ENCODE data around the gene RGS18. TPM values are rescaled to one million over a fixed set of nuclear protein-coding genes. Genes with fewer than 3 reads are reported as not detected.

Gene RGS18
- polyA plus RNA-seq, 2 of the 4 experiments (the other 2 are of a cell fraction), result not detected

DNA sequence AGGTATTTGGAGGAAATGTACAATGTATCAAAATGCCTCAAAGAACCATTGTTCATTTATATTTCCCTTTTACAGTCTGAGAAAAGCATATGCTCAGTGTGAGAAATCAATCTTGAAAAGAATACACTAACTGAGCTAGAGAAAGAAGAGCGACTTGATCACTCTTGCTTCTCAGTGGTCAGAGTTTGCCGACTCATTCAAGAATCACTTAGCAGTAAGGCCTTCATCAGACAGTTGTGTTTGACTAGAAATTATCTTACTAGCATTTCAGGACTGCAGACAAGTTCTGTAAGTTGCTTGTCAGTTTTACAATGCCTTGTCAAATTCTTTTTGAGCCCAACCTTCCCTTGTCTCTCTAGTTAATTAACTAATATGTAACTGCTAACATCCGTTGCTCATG, 12.9 kb downstream of the RGS18 start (continued):
- no peak for TF ChIP-seq RNF2 (IDR thresholded peaks at IDR 0.05; ENCODE audit: borderline replicate concordance, low read depth)
- no peak for TF ChIP-seq PBX3 (IDR thresholded peaks at IDR 0.05)

GRCh38 chr1:192175971-192176370, 17.7 kb downstream of the RGS18 start:
- Histone ChIP-seq H3K9me3 (no peaks in the 10 kb centered on the region), H3K27ac (no peak overlapping the region), H3K4me2 (no peak overlapping the region), H3K4me1 (no peaks in the 10 kb centered on the region), H3K4me3 (no peak overlapping the region)
- no peak for FAIRE-seq
- 14% methylated on average over 2 of the region's 2 CpGs for WGBS (ENCODE audit: missing lambda C conversion rate)
- ATAC-seq, result no peak
- POLR2A ChIA-PET, result no interaction called here
- no peak for DNase-seq (ENCODE audit: low read depth in 1 of 2, low spot score in 1 of 2)
- CTCF ChIA-PET, result no interaction called here
- TF ChIP-seq NFE2L2 (conservative IDR thresholded peaks at IDR 0.05; ENCODE audit: low read length) (no peak), EHF (CRISPR knock-in tag; IDR thresholded peaks at IDR 0.05) (no peak), ZSCAN20 (CRISPR knock-in tag; IDR thresholded peaks at IDR 0.05) (no peak), MAFK (IDR thresholded peaks at IDR 0.05; ENCODE audit: partially characterized antibody) (peak; percentile 69), CHD2 (IDR thresholded peaks at IDR 0.05; ENCODE audit: low read length, partially characterized antibody) (no peak), REST (IDR thresholded peaks at IDR 0.05) (no peak), GATA3 (IDR thresholded peaks at IDR 0.05; ENCODE audit: borderline replicate concordance) (no peak)
- TF ChIP-seq, protein P1, sequence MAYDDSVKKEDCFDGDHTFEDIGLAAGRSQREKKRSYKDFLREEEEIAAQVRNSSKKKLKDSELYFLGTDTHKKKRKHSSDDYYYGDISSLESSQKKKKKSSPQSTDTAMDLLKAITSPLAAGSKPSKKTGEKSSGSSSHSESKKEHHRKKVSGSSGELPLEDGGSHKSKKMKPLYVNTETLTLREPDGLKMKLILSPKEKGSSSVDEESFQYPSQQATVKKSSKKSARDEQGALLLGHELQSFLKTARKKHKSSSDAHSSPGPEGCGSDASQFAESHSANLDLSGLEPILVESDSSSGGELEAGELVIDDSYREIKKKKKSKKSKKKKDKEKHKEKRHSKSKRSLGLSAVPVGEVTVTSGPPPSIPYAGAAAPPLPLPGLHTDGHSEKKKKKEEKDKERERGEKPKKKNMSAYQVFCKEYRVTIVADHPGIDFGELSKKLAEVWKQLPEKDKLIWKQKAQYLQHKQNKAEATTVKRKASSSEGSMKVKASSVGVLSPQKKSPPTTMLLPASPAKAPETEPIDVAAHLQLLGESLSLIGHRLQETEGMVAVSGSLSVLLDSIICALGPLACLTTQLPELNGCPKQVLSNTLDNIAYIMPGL (CRISPR knock-in tag; IDR thresholded peaks at IDR 0.05; ENCODE audit: borderline replicate concordance), result no peak

GRCh38 chr1:192183788-192184187, 25.5 kb downstream of the RGS18 start:
- no peak for DNase-seq (ENCODE audit: low read depth in 1 of 2, low spot score in 1 of 2)
- no peak overlapping the region for H3K4me3 ChIP-seq
- FAIRE-seq, result no peak
- WGBS (ENCODE audit: missing lambda C conversion rate), result 26% methylated on average over 1 of the region's 1 CpG
- H3K9me3 ChIP-seq, result no peaks in the 10 kb centered on the region
- CTCF ChIA-PET, result no interaction called here
- TF ChIP-seq POLR2AphosphoS2 (conservative IDR thresholded peaks at IDR 0.05; ENCODE audit: low read length), result no peak
- no peak for TF ChIP-seq ZC3H11A (IDR thresholded peaks at IDR 0.05)
- TF ChIP-seq JUNB (IDR thresholded peaks at IDR 0.05), result no peak
- no peak for TF ChIP-seq ESRRA (IDR thresholded peaks at IDR 0.05; ENCODE audit: borderline replicate concordance, low read length)
- TF ChIP-seq CBX2 (IDR thresholded peaks at IDR 0.05; ENCODE audit: borderline replicate concordance, low read depth), result no peak
- no peak for TF ChIP-seq CHD2 (IDR thresholded peaks at IDR 0.05; ENCODE audit: low read length, partially characterized antibody)
- no peak for TF ChIP-seq HES2 (IDR thresholded peaks at IDR 0.05)
- TF ChIP-seq, protein P2, sequence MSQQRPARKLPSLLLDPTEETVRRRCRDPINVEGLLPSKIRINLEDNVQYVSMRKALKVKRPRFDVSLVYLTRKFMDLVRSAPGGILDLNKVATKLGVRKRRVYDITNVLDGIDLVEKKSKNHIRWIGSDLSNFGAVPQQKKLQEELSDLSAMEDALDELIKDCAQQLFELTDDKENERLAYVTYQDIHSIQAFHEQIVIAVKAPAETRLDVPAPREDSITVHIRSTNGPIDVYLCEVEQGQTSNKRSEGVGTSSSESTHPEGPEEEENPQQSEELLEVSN (IDR thresholded peaks at IDR 0.05; ENCODE audit: borderline replicate concordance, low read depth), result no peak
- no peak for TF ChIP-seq MAFK (IDR thresholded peaks at IDR 0.05; ENCODE audit: partially characterized antibody)
- TF ChIP-seq TFCP2L1 (CRISPR knock-in tag; IDR thresholded peaks at IDR 0.05), result no peak
- no peak for TF ChIP-seq NR3C1 (IDR thresholded peaks at IDR 0.05)
- no peak for TF ChIP-seq RCOR1 (IDR thresholded peaks at IDR 0.05; ENCODE audit: low read depth, low read length)
- no peak for TF ChIP-seq NPAS2 (CRISPR knock-in tag; IDR thresholded peaks at IDR 0.05; ENCODE audit: borderline replicate concordance)
- POLR2A ChIA-PET, result no interaction called here
- H3K4me2 ChIP-seq, result no peak overlapping the region
- H3K27ac ChIP-seq, result no peak overlapping the region
- H3K4me1 ChIP-seq, result no peaks in the 10 kb centered on the region
- ATAC-seq, result no peak
